NCI-H82 treated with DMSO at 0.1 percent for 48 hours (cell line): ENCODE results near the gene DUSP9.
A peak's percentile ranks its signal among the peaks of the same experiment; 100 is the strongest.
"Not testable (repeated sequence)": the region's sequence is repeated elsewhere in the genome, so short reads cannot be mapped to it uniquely, and the experiment has no call there.

Experiments
- DNase-seq: peaks from one replicate; lab custom pipeline; 2025; ENCODE audit not compliant: unreplicated experiment; lab: John Stamatoyannopoulos, UW

The DUSP9 gene

DNA sequence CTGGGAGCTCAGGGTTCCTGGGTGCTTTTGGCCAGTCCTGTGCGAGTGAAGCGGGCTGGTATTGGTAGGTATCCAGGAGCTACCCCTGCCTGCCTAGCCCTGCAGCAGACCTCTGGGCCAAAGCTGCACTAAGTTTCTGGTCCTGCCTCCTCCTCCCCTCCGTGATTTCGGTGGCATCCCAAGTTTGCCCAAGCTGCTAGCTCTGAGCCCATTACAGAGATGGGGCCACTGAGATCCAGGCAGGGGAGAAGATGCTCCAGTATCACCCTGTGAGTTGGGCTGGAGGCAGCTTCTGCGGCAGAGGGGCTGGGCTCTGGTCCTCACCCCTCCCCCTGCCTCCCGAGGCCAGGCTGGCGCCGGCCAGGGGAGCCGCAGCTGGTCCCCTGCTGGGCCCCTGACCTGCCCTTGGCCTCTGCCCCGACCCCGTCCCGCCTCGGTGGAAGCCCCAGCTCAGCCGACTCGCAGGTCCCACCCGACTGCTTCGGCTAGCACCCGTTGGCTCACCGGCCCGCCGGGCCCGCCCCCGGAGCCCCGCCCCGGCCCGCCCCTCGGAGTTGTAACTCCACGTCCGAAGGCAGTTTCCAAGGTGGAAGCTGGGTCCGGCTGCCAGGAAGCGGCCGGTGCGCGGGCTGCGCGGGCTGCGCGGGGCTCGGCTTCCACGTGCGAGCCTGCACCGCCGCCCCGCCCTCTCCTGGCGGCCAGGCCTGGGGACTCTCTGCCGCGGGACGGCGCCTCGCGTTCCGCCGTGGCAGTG lies at the start of gene DUSP9:
Gene DUSP9 (plus strand): TSS at position 584 of the 754 bp plus-strand sequence. CDS start 751 bp downstream, outside the sequence.
- no peak for DNase-seq

- peak; percentile 47 for DNase-seq
These were observed 48.3 kb upstream of the DUSP9 start, which contains the start of gene CCNQ for GRCh38 chrX:153598541-153599191. CCNQ (minus strand) TSS chrX:153599139; CDS start chrX:153599073, 66 bp downstream.

GRCh38 chrX:153599192-153600031 lies 47.6 kb upstream of the DUSP9 start:
- peak; percentile 60 for DNase-seq

DNA sequence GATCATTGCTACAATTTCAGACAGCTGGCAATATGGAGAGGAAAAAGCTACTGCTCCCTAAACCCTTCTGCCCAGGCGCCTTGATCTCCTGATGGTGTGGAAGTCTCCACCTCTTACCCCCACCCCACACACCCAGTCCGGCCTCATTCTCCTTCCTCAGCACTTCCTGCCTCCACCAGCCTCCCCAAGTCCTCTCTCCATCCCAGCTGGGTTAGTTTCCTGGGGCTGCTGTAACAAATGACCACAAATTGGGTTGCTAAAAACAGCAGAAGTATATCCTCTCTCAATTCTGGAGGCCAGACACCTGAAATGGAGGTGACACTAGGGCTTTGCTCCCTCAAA lies 47.0 kb upstream of the DUSP9 start:
- DNase-seq = no peak

DNA sequence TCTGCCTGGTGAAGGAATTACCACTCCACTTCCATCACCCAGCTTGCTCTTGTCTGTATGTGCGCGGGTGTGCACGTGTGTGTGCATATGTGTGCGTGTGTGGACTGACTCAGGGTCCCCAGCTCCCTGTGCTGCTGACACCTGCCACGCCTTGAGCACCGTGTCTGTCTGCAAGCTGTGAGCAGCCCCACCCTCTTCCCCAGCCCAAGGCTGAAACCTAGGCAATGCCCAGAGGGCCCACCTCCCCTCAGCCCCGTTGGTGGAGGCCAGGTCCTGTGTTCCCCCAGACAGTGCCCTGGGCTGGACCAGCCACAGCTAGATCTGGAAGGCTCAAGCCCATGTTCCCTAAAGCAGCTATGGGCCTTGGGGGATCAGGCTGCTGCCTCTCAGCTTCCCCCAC lies 46.1 kb upstream of the DUSP9 start:
- no peak for DNase-seq

DNA sequence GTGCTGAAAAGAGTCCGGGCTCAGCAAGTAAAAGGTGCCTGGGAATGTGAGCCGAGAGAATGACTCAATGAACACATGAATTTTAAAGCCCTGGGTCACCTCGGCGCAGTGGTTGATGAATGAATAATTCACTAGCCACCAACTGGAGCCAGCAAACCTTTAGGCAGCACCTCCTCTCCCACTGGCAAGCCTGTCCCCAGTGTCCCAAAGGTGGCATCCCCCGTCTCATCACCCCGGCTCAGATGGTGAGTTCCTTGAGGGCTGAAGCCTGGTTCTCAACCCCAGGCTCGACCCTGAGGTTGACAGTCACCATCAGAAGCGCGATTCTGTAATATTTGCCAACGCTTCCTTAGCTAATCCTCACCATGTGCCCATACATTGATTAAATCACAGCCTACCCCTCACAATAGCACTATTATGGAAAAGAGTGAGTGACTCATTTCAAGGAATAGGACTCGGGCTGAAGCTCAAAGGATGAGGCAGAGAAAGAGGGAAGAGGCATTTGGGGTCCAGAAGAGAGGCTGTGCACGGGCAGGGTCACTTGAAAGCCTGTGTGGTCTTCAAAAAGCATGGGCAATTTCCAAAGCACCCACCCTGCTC lies 45.4 kb upstream of the DUSP9 start:
- DNase-seq = no peak

DNA sequence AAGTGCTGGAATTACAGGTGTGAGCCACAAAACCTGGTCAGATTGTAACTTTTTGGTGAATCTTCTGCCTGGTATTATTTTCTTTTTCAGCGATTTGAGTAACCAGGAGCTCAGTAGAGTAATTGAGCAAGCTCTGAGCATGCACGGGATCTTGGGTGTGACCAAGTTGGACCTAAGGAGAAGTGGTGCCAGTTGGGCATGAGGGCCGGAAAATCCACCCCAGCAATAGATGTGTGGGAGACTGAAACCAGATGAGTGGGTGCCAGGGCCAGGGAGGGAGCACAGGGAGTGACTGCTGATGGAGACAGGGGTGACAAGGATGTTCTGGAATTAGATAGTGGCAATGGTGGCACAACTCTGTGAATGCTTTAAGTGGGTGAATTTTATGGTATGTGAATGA lies 44.4 kb upstream of the DUSP9 start:
- DNase-seq = no peak

GRCh38 chrX:153603131-153603656 lies 43.8 kb upstream of the DUSP9 start:
- DNase-seq = no peak

DNA sequence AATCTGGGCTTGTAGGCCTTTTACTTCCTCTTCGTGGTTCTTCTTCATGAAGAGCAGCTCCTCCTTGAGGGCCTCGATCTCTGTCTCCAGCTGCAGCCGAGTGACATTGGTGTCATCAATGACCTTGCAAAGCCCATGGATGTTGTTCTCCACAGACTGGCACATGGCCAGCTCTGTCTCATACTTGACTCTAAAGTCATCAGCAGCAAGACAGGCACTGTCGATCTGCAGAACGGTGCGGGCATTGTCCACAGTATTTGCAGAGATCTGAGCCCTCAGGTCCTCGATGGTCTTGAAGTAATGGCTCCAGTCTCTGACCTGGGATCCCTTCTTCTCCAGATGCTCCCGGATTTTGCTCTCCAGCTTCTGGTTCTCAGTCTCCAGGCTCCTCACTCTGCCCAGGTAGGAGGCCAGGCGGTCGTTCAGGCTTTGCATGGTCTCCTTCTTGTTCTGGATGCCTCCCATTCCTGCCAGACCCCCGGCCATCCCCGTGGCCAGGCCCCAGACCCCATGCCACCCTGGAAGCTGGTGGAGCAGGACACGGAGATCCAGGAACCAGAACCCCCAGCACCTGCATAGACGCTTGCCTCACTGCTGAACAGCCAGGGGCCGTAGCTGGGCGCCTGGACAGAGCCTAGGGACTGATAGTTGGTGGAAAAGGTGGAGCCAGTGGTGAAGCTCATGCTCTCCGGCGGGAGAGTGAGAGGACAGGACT lies 42.2 kb upstream of the DUSP9 start:
- not testable (repeated sequence) for DNase-seq

DNA sequence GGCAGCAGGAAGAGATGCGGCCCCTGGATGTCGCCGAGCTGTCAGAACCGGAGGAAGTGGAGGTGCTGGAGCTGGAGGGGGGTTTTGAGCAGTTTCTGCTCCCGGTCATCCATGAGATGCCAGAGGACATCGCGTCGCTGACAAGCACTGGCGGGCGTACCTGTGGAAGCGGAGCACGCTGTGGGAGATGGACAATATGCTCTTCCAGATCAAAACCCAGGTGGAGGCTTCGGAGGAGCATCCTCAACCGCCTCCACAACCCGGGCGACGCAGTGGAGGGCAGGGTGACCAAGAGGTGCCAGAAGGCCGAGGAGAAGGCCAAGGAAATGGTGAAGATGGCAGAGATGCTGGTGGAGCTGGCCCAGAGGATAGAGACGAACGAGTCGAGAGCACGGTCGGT lies 40.5 kb upstream of the DUSP9 start:
- DNase-seq = no peak

- DNase-seq = no peak
These were observed 38.6 kb upstream of the DUSP9 start for GRCh38 chrX:153608376-153608775.

DNA sequence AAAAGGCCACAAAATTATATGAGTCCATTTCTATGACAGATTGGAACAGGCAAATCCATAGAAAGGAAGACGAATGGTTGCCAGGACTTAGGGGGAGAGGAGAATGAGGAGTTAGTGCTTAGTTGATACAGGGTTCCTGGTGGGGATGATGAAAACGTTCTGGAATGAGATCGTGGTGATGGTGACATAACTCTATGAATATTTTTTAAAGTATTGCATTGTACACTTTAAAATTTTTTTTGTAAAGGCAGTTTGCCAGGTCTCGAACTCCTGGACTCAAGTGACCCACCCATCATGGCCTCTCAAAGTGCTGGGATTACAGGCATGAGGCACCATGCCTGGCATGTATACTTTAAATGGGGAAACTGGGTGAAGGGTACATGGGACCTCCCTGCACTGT lies 38.2 kb upstream of the DUSP9 start:
- DNase-seq = no peak

- peak; percentile 0 for DNase-seq
These were observed 36.8 kb upstream of the DUSP9 start for GRCh38 chrX:153609917-153610835.

DNA sequence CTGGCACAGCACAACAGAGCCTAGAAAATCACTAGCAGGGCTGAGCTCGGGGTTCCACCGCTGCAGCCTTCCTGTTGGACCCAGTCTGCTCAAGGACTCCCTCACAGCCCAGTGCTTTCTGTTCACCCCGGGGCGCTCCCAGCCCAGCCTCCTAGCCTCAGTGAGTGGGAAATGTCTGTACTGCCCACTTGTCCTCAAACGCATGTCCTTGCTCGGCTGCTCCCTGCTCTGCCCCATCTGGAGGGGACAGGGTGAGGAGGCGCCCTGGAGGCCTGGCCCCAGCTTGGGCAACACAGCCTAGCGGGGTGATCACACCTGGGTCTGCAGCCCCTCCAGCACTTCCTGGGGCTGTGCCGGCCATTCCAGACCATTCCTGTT lies 36.2 kb upstream of the DUSP9 start:
- DNase-seq = no peak

DNA sequence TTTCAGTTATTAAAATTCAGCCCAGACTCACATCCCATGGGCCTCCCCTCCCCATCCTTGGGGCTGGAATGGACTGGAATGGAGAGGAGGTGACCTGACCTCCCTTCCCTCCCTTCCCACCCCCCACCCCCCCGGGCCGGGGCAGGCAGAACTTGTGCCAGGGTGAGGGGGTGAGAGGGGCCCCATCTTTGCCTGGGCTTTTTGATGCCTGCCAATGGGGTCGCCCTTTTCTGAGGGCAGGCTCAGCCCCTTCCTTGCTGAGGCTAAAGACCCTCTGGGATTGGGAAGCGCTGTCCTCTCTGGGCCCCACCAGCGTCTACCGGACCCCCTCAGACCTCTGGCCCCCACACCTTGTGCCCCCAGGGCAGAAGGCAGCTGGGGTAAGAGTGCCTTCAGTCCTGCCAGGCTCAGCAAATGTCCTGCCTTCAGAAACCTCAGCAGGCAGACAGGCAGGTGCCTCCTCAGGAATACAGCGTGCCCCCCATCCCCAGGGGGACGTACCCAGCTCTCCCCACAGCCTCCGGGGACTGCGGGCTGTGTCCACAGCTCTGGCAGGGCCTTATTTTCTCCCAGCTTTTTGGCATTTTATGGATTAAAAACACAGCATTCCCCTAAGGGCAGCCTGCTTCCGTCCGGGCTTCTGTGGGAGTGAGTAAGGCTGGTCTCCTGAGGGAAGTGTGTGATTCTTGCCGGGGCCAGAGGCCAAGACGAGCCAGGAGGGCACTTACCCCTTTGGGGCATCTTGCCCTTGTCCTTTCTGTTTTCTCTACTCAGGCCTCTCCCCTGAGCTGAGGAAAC lies 35.5 kb upstream of the DUSP9 start:
- no peak for DNase-seq

DNA sequence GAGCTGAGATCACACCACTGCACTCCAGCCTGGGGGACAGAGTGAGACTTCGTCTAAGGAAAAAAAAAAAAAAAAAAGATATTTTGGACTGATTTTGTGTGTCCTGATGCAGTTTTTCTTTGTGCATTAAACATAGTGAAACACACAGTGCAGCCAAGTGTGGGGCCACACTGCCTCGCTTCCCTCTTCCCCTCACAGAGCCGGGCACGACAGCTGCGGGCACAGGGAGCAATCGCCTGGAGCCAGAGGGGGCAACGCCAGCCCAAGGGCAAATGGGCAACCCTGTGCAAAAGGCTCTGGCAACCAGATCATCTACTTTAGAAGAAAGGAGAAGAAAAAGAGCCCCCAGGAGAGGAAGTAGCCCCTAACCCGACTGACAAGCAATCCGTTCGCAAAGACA lies 34.6 kb upstream of the DUSP9 start:
- no peak for DNase-seq

DNA sequence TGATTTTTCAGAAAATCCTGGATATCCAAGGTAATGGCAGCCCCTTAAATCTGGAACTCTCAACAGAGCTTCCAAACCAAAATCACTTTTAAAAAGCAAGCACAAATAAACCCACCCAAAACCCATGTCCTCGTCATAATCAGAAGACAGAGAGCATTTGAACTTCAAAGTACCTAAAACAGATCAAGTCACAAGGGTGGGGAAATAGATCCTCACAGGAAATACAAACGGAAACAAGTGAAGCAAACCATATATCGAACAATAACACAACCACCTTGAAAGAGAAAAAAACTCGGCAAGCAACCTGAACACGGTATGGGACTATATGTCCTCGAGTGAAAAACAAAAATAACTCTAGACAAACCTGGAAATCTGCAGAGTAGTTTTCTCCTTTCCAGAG lies 32.2 kb upstream of the DUSP9 start:
- no peak for DNase-seq

DNA sequence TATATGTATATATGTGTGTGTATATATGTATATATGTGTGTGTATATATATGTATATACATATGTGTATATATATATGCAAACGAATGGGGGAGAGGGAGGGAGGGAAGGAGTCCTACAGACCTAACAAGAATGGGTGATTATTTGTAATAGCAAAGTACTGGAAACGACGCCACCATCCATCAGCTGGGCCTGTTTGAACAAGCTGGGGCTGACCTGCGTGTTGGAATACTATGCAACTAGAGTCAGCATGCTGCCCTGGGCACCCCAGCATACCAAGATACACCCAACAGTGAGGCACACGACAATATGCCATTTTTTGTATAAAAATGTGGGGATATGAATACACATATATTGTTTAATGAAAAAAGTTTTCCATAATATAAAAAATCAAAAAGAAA lies 26.4 kb upstream of the DUSP9 start:
- DNase-seq = no peak
